ENCODE data around the gene FOCAD. TPM values are rescaled to one million over a fixed set of nuclear protein-coding genes. Genes with fewer than 3 reads are reported as not detected.

FOCAD gene
- total and polyA plus RNA-seq, 2 of the 8 experiments (the other 6 are each of a cell fraction or from before 2014, with no cell fraction given): 22.0 to 38.4 TPM

DNA sequence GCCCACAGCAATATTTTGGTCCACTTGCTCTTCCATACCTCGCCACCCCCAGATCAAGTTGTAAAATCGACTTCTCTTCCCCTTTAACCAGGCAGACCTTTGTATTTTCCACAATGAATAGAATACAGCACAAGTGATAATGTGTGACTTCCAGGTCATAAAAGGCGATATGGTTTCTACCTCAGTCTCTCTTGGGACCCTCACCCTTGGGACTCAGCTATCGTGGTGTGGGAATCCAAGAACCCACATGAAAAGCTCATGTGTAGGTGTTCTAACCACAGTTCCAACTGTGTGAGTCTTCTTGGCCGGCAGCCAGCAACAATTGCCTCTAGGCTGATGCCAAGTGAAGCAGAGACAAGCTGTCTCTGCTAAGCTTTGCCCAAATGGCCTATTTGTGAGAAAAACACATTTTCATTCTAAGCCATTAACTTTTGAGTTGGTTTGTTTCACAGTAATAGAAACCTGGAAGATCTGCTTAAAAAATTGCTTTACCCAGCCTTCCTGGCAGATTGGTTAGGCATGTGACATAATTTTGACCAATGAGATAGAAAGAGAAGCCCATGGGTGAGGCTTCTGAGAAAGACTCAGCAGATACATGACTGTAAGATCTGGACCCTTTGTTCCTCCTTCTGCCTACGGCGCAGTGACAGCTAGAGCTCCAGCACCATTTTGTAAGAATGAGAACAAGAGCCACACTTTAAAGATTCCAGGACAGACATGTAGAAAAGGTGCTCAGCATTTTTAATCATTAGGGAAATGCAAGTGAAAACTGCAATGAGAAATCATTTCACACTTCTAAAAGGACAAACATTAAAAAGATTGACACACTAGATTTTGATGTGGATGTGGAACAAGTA lies 43.5 kb upstream of the FOCAD start (continued):
- TF ChIP-seq, protein P1, sequence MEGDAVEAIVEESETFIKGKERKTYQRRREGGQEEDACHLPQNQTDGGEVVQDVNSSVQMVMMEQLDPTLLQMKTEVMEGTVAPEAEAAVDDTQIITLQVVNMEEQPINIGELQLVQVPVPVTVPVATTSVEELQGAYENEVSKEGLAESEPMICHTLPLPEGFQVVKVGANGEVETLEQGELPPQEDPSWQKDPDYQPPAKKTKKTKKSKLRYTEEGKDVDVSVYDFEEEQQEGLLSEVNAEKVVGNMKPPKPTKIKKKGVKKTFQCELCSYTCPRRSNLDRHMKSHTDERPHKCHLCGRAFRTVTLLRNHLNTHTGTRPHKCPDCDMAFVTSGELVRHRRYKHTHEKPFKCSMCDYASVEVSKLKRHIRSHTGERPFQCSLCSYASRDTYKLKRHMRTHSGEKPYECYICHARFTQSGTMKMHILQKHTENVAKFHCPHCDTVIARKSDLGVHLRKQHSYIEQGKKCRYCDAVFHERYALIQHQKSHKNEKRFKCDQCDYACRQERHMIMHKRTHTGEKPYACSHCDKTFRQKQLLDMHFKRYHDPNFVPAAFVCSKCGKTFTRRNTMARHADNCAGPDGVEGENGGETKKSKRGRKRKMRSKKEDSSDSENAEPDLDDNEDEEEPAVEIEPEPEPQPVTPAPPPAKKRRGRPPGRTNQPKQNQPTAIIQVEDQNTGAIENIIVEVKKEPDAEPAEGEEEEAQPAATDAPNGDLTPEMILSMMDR (IDR thresholded peaks at IDR 0.05; ENCODE audit: control extremely low read depth in 1 of 3, insufficient read depth in 1 of 3, low read depth in 1 of 3, low read length in 3 of 3): no peak
- TF ChIP-seq TAF1 (IDR thresholded peaks at IDR 0.05; ENCODE audit: low read depth, low read length): no peak
- TF ChIP-seq E2F6 (IDR thresholded peaks at IDR 0.05): no peak
- TF ChIP-seq EZH2 (IDR thresholded peaks at IDR 0.05; ENCODE audit: low read depth, low read length, severe bottlenecking): no peak
- TF ChIP-seq SAP30 (IDR thresholded peaks at IDR 0.05; ENCODE audit: insufficient read depth, insufficient replicate concordance, low read length): no peak
- TF ChIP-seq RFX5 (IDR thresholded peaks at IDR 0.05; ENCODE audit: borderline replicate concordance, low read depth, low read length): no peak

All from H1 (cell line).